HG03575 (cell line): ENCODE results near the gene PIP4K2C.

Experiments used
- ATAC-seq: cut with Tn5 transposase; IDR thresholded peaks from one replicate; pipeline ENCODE4 v1.9.1; 2021; ENCODE audit not compliant: unreplicated experiment, insufficient number of reproducible peaks, low FRiP score; ENCODE audit errors: extremely low read depth

PIP4K2C gene

DNA sequence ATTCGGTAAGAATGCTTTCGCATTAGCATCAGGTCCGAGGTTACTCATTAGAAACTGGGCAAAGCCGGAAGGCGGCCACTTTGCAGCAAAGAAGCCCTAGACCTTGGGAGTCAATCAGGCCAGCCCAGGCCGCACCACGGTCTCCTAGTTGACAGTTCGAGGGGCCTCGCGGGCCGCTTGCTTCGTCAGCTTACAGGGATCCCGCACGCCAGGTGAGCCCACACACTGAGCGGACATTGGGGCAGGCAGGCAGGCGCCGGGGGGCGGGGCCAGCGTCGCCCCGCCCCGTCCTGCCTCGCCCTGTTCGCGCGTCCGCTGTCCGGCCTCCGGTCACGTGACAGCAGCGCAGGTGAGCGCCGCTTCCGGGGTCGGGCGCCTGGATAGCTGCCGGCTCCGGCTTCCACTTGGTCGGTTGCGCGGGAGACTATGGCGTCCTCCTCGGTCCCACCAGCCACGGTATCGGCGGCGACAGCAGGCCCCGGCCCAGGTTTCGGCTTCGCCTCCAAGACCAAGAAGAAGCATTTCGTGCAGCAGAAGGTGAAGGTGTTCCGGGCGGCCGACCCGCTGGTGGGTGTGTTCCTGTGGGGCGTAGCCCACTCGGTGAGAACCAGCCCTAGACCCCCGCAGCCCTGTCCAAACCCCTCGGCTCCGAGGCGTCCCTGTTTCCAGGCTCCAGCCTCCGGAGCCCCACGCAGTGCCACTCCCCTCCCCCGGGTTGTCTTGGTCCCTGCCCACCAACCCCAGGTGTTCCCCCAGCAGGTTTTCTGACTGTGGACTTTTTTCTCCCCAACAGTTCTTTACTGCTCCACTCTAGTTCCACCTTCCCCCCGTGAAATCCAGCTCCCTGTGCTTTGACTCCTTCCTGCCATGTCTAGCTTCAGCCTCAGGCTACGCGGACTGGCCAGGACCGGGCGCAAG, at the start of gene PIP4K2C:
TSS of gene PIP4K2C (plus strand) at position 329 of the 918 bp plus-strand sequence. CDS start at position 427, 98 bp downstream.
- ATAC-seq: no peak

DNA sequence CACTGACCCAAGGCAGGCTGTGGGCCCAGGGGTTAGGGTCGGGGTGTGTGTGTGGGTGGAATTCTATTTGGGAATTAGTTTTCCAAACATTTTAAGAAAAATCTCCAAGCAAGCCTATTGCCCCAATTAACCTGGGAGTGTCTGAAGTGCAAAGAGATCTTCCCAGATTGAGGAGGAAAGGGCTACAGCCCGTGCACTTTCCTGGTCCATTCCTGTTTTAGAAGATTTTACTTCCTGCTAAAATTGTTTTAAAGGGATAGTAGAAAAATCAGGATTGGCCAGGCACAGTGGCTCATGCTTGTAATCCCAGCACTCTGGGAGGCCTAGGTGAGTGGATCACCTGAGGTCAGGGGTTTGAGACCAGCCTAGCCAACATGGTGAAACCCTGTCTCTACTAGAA, 49.3 kb upstream of the PIP4K2C start:
- no peak for ATAC-seq

DNA sequence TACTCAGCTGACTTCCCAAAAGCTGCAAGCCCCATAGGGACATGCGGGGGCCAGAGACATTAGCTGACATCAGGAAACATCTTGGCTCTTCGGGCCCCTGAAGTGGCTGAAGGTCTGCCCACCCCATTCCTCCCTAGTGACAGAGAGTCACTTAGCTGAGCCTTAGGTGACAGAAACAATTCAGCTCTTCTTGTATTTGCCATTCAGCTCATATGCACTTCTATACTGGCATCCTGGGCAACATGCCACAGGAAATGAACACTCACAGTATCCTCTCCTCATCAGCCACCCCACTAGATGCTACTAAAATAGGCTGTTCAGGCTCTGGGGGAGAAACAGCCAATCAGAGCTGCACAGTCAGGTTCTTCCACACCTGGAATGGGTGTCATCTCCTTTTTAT, 47.4 kb upstream of the PIP4K2C start:
- ATAC-seq: no peak

DNA sequence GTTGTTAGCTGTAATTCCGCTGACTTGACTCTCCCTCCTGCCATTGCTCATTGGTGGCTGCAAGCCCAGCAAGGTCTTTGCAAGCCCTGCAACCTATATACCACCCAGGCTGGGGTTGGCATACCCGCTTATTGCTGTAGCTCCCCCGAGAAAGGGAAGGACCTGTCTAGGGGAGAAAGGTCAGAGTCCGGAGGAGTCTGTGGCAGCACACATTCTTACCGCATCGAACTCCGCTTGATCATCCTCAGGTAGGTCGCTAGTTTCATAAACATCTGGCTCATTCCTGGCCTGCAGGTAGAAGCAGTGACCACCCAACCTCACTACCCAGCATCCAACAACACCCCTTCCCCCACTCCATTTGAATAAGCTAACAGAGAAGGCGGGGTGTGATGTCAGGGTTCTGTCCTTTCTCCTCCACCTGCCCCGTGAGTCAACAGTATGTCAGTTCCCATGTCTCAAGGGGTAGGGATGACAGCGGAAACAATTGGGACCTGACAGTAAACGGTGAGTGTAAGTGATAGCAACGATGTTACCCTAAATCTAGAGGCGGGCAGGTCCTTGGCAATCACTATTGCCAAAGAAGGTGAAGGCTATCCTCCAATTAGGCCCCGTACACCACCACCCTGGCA, 45.1 kb upstream of the PIP4K2C start:
- ATAC-seq: no peak

DNA sequence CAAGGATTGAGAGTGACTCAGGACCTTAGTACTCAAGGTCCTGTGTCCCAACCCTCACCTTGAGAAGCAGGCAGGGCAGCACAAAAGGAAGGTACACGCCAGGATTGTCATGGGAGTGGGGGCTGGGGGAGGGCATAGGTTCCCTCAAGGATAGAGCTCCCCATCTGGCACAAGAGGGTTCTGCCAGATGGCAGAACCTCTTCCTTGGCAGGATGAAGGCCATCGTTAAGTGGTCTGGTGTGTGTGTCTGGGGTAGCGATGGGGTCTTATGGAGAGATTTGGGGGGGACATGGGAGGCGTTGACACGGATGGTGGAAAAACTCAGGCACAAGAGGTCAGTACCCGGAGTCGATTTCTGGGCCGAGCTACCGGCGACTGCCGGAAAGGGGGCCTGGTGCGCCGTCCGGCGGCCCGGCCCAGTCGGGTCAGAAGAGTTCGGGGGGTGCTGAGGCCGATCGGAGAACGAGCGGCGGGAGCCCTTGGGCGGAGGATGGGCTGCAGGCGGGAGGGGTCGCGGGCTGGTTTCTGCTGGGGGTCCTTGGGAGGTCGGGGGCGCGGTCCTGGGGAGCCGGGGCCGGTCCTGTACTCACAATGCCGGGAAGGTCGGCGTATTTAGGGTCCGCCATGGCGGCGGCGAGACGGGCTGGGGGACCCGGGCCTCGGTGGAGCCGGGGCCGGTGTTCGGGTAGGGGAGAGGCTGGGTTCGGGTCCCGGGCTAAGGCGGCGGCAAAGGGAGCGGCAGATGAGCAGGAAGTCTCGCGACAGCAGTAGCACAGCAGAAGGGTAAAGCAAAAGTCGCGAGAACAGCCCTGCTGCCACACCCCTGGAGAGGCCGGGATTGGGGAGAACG, 44.3 kb upstream of the PIP4K2C start, which contains the start of gene DCTN2:
TSS of gene DCTN2 (minus strand) at position 755 of the 850 bp plus-strand sequence. CDS start at position 626, 129 bp downstream.
- ATAC-seq: no peak

DNA sequence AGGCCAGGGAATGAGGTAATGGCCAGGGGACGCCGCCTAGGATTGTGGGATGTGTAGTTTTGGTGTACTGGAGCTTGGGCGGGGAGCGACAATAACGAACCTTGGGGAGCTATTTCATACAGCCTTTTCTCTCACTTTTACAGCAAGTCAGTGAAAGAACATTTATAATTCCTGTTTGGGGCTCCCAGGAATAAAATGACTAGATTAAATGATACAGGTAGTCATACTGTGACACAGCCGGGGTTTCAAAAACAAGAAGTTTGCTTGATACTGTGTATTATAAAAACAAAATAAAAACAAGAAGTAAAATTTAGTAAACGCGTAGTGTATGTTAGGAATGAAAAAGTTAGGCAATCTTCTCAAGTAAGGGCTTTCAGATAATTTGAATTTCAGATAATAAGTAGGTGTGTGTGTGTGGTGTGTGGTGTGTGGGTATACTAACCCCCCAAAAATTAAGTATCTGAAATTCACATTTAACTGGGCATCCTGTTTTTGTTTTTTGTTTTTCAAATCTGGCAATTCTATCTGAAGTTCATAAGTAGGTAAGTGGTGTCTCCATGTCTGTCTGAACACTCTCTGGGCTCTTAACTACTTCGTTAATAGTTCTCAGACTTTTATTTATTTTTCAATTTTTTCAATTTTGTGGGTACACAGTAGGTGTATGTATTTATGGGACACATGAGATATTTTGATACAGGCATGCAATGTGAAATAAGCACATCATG, 43.5 kb upstream of the PIP4K2C start:
- ATAC-seq: peak; percentile 92

DNA sequence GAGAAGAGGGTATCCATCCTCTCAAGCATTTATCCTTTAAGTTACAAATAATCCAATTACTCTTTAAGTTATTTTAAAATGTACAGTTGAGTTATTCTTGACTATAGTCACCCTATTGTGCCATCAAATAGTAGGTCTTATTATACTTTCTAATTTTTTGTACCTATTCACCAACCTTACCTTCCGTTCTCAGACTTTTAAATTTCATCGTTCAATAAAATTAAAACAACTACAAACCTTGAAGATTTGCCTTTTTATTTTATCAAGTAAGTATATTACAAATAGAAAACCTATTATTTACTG, 43.0 kb upstream of the PIP4K2C start:
- ATAC-seq: no peak

DNA sequence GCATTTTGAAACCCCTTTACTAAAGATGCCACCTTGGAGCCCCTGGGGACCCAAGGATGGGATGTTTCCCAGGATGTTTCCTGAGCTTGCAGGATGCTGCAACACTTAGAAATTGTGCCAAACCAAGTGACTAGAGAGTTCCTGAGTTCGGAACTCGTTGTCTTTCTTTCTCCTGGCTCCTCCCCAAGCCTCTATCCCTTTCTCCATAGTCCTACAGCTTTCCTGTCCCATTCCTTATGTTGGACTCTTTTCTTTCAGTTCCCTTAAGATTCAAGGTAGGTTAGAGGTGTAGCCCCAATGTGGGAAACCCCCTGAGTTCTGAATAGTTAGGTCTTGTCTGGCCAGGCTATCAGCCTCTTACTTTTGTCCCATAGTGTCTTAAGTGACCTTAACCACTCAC, 42.5 kb upstream of the PIP4K2C start:
- ATAC-seq: no peak

DNA sequence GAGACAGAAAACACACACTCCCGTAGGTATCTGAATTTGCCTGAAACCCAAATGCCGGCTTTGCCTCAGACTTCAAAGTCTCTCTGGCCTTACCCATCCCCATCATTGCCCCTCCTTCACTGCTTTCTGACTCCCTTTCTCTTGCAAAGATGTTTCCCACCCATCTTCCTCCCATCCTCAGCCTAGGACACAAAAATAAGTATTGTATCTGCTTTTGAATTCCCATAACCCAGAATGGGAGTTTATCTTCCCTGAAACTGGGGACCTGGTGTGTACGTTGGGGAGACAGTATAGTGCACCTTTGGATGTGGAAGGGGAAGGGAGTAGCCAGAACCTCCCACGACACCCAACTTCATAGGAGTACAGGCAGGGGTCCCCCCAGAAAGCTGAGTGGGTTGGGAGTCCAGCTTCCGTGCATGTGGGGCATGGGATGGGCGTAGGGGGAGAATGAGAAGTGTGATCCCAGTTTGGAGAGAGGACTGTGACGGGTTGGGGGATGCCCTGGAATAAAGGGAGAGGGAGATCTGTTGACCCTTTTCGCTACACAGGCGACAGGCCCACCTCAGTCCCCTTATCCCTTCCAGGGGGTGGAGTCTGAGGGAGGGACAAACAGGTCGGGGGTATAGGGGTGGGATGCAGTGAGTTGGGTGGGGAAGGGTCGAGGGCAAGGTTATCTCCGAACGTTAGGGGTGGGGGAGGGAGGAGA, 41.6 kb upstream of the PIP4K2C start:
- no peak for ATAC-seq

DNA sequence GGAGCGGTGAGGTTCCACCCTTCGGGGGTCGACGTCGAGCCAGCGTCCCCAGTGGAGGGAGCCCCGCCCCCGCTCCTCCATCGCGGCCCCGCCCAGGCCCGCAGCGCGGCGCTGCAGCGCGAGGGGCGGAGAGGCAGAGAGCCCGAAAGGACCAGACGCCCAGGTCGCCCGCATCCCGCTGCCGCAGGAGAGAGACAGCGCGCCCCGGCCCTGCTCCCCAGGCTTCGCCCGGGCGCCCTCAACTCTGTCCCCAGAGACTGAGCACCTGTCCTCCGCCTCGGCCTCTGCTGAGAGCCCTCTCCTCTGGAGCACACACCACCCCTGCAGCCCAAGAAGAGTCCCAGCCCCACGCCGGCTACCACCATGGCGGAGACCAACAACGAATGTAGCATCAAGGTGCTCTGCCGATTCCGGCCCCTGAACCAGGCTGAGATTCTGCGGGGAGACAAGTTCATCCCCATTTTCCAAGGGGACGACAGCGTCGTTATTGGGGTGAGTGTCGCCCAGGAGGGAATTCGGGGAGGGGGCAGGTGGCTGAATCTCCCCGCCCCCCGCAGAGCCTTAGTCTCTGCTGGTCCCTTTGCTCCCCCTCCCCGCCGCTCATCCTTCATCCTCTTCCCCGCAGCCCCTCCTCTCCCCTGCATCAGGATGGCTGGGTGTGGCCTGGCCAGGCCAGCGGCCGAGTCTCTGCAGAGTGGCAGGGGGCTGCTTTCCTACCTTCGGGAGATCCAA, 40.9 kb upstream of the PIP4K2C start, which contains the start of gene KIF5A:
TSS of gene KIF5A (plus strand) at position 136 of the 732 bp plus-strand sequence. CDS start at position 364, 228 bp downstream.
- no peak for ATAC-seq

DNA sequence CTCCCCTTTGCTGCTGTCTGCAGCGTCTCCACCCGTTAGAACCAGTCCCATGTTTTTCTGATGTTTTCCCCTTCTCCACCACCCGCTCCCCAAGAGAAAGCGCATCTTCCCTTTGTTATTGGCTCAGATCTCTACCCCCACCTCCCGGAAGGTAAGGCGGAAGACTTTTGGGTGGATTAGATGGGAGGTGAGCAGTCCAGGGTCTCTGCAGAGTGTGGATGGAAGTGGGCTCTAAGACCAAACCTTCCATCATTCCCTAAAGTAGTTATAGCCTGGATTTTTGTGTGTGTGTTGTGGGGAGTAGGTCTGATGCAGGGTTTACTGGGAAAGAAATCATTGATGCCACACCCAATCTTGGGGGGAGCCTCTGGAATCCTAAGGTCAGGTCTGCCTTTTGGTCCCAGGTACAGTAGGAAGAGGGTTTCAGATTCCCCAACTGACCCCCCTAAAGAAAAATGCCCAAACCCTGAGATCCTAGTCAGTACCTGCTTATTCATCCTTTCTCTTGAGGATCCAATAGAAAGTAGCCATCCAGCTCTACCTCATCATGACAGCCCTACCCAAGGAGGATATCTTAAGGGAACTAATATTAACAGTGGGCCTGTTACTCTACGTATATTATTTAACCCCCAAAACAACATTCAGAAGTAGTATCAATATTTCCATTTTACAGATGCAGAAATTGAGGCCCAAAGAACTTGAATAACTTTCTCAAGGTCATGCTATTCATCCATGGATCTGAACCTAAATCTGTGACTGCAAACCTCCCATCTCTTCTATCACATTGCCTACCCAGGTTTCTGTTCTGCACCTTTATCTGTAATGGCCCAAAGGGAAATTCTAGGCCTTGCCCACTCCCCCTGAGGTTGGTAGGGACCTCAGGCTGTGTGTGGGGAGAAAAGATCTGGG, 40.1 kb upstream of the PIP4K2C start:
- no peak for ATAC-seq

DNA sequence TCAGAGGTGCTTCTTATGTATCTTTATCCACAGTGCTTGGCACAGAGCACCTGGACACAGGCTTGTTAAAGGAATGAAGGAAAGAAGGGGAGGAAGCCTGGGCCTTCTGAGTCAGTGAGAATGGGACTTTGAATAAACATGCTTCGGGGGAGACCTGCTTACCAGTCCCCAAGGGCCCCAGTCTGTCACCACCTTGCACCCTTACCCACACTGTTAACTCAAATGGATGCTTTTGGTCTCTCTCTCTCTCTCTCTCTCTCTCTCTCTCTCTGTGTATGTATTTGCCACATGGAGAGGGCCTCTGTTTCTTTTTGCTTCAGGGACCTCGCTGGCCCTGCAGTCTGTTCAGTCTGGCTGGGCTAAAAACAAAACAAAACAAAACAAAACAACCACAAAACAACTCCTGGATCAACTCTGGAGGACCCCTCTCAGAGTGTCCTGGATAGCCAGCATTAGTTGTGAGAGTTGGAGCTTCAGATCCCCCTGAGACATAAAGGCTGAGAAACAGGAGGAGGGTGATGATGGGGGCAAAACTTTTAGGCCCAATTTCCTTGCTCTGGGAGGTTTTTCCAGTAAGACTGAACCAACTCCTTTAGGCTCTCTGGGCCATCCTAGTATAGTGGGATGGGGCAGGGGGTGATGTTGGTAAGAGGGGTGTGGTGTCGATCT, 39.2 kb upstream of the PIP4K2C start:
- ATAC-seq: no peak

DNA sequence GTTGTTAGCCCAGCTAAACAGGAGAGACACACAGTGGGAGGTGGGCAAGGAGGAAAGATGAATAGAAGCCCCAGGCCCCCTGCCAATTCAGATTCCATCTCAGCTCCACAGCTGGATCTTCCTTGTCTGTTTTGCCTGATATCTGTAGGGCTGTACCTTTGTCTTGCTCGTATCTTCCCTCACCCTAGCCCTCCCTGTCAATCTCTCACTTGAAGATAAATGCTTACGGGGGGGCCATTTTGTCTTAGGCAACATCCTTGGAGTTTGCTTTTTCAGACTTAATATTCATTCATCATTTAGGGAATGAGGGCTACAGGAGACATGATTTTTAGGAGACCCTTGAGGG, 38.7 kb upstream of the PIP4K2C start:
- no peak for ATAC-seq

DNA sequence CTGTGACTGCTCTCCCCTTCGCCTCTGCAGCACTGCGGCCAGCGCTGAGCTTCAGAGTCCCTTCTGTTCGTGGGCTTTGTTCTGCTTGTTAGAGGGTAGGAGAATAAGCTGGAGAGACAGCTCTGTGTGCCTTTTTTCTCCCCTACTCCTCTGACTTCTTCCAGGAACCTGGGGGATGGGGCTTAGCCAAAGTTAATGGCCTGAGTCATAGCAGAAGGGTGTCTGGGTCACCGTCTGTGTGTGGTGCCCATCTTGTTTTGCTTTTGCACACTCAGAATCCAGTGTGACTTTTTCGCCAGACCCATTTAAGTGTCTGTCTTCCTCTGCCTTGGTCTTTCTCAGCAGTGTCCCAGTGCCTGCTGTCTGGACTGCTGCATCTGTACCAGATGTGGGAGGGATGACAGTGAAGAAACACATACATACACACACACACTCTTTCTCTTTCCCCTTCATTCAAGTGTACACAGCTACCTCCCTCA, 38.1 kb upstream of the PIP4K2C start:
- no peak for ATAC-seq

DNA sequence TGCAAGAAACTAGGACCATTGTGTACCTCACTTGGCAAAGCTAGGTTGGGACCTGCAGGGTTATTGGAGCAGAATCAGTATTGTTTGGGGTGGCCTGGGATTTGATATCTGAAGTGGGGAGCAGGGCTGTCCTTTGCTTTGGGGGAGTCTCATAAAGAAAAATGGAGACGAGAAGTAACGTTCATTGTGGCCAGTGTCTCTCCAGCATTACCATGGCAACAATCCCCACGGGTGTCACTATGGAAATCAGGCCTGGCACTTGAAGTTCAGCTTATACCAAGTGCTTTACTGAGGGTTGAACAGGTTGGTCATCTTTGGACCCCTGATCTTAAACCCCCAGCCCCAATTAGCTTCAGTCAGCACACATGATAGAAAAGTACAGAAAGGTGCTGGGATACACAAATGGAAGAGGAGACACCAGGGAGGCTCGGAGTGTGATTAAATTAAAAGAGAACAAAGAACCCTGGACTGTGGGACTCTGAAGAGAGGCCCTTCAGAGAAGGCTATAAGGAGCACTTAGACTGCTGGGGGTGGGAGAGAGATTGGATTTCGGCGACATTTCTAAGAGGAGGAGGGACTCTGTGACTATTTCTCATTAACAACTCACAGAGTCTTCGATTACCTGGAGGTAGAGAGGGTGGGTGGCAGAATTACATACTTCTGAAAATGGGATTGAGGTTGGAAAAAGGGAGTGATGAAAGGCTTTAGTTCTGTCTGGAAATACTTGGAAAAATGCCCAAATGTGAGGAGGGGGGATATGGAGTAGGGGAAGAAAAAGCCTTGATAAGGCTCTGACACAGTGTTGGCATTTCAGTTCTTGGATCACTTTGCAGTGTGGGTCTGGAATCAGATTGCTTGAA, 37.4 kb upstream of the PIP4K2C start:
- no peak for ATAC-seq
